Activated T-cell treated with anti-CD3 and anti-CD28 coated beads for 1 hour (primary cell): ENCODE data around the gene TRMT44.
A peak's percentile ranks its signal among the peaks of the same experiment; 100 is the strongest.
"Not testable (repeated sequence)": the region's sequence is repeated elsewhere in the genome, so short reads cannot be mapped to it uniquely, and the experiment has no call there.

ENCODE experiments used
- DNase-seq: peaks from one replicate; pipeline ENCODE4 v3.0.0-alpha.2; 2020; ENCODE audit warnings: low read depth

The TRMT44 gene

GRCh38 chr4:8440492-8441311 lies at the start of gene TRMT44, which contains the start of gene ACOX3:
TSS of gene TRMT44 (plus strand) at chr4:8440777. CDS start at chr4:8440823, 46 bp downstream.
TSS of gene ACOX3 (minus strand) at chr4:8440723. CDS start at chr4:8416521, 24,202 bp downstream.
- peak; percentile 95 for DNase-seq

DNA sequence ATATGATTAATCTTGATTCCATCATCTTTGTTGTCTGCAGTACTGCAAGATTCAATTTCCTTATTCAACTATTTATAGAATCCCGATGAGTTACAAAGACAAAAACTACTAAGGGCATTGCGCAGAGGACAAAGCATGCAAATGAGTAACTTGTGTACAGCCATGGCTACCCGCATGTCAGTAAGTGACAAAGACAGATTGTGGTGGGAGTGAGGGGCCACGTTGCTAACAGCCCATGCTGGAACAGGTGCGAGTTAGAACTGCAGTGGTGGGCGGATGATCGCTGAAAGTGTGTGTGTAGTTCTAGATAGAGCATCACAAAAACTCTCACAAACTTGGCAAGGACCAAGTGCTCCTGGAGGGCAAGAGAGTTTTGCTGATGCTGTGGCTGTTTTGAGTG lies 49.5 kb upstream of the TRMT44 start:
- DNase-seq, result no peak

DNA sequence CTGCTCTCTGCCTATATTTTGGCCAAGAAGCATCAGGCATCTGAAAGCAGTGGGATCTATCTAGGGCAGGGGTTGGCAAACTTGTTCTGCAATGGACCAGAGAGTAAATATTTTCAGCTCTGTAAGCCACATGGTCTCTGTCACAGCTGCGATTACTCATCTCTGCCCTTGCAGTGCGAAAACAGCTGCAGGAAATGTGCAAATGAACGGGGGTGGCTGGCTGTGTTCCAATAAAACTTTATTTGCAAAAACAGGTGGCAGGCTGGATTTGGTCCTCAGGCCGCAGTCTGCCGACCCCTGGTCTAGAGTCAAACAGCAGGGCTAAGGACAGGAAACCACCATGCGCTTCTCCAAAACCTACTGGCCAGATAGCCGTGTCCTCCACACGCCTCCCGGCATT lies 48.6 kb upstream of the TRMT44 start:
- DNase-seq, result no peak

DNA sequence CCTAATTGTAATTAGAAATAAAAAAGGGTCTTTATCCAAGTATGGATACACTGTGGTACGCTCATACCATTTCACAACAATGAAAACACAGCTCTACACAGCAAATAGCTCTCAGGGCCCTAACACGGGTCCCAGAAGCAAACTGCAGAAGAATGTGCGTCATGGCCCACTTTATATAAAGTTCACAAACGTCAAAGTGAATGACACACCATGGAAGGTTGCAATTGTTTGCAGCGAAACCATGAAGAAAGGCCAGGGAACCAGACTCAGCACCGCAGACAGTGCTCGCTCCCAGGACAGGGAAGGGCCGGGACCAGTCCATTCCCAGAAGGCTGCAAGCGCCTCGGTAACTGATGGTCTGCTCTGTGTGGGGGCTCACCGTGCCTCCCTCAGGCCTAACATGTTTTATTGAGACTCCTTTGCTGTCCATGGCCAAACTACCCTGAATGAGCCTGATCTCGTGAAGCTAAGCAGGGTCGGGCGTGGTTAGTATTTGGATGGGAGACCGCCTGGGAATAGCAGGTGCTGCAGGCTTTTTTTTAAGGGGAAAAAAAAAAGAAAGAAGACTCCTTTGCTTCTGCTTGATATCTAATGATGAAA lies 47.9 kb upstream of the TRMT44 start:
- DNase-seq, result no peak

- DNase-seq, result no peak
Observed at GRCh38 chr4:8393593-8394038, 47.0 kb upstream of the TRMT44 start.

DNA sequence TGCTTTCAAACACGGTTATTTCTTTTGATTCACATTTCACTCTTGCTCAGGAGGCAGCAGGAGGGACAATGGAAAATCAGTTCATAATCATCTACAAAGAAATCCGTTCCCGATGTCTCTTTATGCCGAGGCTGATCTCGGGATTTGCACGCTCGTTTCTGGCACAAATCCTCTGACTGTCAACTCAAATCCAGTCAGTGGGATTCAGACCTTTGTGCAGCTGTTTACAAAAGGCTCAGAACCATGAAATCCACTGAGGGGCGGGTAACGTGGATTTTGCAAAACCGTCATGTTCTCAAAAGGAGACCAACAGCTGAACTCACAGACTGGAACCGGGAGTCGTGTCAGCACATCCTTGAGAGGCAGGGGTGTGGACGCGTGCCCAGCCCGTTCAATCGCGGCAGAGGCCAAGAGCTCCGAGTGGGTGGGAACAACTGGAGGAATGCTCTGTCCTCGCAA lies 46.5 kb upstream of the TRMT44 start:
- no peak for DNase-seq

DNA sequence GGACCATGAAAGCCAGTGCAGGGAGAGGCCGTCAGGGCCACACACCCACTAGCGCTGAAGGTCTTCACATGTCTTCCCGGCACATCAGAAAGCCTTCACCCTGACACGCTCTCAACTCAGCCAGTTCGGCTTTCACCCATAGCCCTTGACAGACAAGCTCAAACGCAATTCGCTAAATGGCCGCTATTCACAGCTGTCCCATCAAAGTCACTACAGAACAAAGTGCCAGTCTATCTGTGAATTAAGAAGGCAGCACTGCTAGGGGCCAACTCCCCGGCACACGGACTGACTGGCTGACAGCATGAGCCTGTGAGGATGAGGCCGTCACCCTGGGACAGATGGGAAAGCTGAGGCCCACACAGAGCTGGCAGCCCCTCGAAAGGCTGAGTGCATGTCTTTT lies 45.8 kb upstream of the TRMT44 start:
- no peak for DNase-seq

DNA sequence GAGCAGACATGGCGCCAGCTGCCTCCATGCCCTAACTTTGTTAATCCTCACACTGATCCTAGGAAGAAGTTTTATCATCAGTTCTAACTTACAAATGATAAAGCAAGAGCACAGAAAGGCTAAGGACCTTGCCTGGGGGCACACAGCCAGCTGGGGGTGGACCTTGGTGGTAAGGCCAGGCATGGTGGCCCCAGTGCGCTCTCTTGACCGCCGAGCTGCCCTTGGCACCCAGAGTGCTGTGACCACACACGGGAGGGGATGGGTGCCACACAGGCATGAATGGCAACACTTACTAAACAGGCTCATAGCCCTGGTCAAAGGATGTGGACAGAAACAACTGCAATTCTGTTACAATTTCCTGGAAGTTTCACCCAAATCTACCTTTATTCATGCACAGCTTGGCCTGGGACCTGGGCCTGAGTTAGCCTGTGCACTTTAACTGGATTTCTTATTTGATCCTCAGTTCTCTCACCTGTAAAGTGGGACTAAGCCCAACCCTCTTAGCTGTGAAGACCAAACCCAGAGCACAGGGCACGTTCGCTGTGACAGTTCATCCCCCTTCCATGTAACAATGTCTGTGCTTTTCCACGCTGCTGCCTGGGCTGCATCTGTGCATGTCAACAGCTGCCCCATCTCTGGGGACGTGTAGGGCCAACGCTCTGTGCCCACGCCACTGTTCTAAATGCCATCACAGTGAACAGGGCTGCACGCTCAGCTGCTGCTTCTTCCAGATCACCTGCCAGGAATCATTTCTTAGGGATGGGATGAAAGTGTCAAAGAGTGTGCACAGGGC lies 44.9 kb upstream of the TRMT44 start:
- DNase-seq, result no peak

- DNase-seq, result no peak
Observed at GRCh38 chr4:8396762-8397406, 43.7 kb upstream of the TRMT44 start.

DNA sequence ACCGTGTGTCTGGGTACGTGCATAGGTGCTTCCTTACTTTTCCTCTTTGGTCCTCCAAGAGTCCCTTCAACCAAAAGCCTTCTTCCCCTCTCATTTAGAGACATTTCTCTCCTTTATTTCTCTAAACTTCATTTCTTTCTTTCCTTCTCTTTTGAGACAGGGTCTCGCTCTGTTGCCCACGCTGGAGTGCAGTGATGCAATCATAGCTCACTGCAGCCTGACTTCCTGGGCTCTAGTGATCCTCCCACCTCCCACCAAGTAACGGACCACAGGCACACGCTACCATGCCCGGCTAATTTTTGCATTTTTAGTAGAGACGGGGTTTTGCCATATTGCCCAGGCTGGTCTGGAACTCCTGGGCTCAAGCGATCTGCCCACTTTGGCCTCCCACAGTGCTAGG lies 42.2 kb upstream of the TRMT44 start:
- DNase-seq, result no peak

DNA sequence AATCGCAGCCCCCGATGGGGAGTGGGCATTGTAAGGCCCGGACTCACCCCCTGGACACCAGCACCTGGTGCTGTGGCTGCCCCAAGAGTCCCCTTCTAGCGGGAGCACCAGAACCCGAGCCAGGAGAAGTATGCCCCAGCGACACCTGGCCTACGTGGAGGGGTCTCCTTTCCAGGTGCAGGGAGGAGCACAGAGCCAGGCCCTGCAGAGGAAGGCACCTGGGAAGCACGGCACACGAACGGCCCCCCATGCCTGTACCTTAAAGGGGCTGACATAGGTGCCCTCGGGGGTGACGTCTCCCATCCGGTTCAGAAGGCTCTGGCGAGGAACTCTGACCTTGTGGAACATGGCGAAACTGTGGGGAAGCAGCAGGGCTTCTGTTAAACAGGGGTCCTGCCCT lies 41.3 kb upstream of the TRMT44 start:
- no peak for DNase-seq

DNA sequence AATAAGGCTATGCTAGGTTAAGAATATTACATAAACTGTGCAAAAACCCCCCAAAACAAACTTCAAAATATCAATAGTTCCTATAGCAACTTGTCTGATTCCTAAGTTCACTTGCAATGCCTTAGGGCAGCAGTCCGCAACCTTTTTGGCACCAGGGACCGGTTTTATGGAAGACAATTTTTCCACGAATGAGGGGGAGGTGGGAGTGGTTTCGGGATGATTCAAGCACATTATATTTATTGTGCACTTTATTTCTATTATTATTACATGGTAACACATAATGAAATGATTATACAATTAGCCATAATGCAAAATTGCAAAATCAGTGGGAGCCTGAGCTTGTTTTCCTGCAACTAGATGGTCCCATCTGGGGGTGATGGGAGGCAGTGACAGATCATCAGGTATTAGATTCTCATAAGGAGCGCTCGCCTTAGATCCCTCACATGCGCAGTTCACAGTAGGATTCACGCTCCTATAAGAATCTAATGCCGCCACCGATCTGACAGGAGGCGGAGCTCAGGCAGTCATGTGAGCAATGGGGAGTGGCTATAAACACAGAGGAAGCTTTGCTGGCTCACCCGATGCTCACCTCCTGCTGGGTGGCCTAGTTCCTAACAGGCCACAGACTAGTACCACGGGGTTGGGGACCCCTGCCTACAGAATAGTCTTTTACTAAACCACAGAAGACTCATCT lies 39.8 kb upstream of the TRMT44 start:
- no peak for DNase-seq

DNA sequence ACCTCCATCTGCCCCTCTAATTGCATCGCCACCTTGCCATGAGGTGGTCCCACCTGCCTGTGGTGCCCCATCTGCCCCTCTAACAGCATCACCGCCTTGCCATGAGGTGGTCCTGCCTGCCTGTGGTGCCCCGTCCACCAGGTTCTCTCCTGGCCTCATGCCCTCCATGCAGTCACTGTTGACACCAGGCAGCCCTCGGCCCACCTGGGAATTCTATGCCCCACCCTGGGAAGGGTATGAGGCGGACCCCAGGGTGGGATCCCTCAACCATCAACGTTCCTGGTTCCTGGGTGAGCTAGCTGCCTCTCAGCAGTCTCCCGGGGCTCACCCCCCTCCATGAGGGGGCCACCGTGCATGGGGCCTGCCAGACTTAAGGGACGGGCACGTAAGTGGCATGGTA lies 38.9 kb upstream of the TRMT44 start:
- DNase-seq, result no peak

- no peak for DNase-seq
Observed at GRCh38 chr4:8402181-8402597, 38.4 kb upstream of the TRMT44 start.

DNA sequence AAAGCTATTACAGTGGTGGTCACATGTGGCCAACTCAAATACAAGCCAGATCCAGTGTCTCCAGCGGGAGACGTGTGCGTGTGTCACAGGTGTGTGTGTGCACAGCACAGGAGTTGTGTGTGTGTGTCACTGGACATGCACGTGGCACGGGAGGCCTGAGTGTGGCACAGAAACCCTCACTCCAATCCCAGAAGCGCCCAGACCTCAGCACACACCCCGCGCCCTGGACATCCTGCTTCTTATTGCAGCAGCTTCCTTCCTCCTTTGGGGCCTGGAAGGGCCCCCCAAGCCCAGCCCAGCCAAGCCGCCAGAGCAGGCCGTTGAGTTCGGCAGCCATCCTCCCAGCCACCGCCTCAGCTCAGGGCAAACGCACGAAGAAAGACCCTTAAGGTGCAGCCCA lies 37.9 kb upstream of the TRMT44 start:
- no peak for DNase-seq

GRCh38 chr4:8403173-8403753 lies 37.3 kb upstream of the TRMT44 start:
- peak; percentile 35 for DNase-seq

- no peak for DNase-seq
Observed at GRCh38 chr4:8403976-8404375, 36.6 kb upstream of the TRMT44 start.

DNA sequence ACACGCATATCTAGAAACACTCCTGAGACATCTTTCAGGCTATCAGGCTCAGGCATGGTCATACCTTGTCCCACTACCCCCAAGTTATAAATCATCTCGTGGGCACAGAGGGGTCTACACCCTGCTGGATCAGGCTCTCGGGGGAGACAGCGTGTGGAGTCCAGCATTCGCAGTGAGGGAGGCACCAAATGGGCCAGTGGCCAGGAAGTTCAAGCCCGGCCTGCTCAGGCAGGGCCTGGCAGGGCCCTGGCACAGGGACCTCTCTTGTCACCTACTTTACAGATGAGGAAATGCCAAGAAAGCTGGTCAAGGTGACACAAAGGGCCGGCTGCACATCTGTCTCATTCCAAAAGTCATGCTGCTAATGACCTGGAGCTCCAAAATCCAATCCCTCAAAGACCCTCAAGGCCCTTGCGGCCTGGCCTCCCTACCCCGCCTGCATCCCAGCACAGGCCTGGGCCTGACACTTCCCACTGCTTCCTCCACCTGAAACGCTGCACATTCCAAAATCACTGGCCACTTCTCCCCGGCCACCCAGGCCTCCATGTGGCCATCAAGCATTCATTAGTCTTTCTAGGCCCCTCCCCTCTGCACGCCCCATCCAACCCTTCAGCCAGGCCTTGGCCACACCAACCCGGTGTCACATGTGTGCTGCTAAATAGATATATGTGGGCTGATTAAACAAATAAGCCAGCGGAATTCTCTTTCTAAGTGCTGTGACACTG lies 35.6 kb upstream of the TRMT44 start:
- no peak for DNase-seq

DNA sequence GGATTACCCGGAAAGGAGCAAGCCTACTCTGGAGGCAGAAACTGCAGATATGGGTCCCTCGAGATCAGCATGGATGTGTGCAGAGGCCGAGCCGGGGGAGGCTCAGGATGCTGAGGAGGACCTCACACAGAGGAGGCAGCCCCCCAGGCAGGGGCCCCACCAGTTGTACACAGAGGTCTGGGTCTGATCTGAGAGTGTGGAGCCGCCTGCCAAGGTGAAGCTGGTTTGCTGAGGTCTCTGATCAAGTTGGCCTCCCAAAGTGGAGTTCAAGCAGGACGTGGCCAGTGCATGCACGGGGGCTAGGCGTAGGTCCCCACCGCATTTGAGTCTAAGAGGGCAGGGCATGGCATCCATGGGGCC lies 35.1 kb upstream of the TRMT44 start:
- DNase-seq, result no peak

DNA sequence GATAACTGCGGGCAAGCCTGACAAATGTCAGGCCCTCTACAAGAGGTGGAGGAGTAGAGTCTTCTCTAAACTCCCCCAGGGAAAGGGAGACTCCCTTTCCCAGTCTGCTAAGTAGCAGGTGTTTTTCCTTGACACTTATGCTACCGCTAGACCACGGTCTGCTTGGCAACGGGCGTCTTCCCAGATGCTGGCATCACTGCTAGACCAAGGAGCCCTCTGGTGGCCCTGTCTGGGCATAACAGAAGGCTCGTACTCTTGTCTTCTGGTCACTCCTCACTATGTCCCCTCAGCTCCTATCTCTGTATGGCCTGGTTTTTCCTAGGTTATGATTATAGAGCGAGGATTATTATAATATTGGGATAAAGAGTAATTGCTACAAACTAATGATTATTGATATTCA lies 33.7 kb upstream of the TRMT44 start:
- not testable (repeated sequence) for DNase-seq

DNA sequence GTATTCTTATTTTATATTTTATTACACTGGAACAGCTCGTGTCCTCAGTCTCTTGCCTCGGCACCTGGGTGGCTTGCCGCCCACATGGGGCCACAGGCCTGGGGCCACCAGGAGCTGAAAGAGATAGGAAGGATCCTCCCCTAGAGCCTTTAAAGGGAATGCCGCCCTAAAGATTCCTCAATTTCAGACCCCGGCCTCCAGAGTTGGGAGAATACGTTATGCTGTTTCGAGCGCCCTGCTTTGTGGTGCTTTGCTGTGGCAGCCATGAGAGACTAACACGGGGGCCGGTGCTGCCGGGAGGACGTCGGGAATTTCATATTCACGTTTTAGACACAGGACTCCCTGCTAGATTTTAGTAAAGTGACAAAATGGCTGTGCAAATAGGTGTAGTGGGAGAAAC lies 33.3 kb upstream of the TRMT44 start:
- no peak for DNase-seq
